HAP-1 (cell line): Measurements from ENCODE around the gene L3MBTL4.

Source experiments
- DNase-seq, 2 experiments: peaks; one replicate each; pipeline ENCODE4 v3.0.0-alpha.2; 2016 to 2020; ENCODE audit warnings: low spot score in 2 of 2
- H3K27me3 ChIP-seq: fragments of 250-450 bp; sonication (Bioruptor Pico); 2 replicates; pipeline ENCODE4 v1.5.1; 2020; ENCODE audit warnings: low read depth, mild to moderate bottlenecking, moderate library complexity
- H3K36me3 ChIP-seq: fragments of 250-450 bp; sonication (Bioruptor Pico); replicated peaks from 2 replicates; pipeline ENCODE4 v1.5.1; 2020; ENCODE audit warnings: mild to moderate bottlenecking
- H3K4me1 ChIP-seq: fragments of 250-450 bp; sonication (Bioruptor Pico); 2 replicates; pipeline ENCODE4 v1.5.1; 2020; ENCODE audit warnings: mild to moderate bottlenecking
- H3K4me3 ChIP-seq: fragments of 250-450 bp; sonication (Bioruptor Pico); 2 replicates; pipeline ENCODE4 v1.5.1; 2020; ENCODE audit warnings: mild to moderate bottlenecking, moderate library complexity
- H3K9me3 ChIP-seq: fragments of 250-450 bp; sonication (Bioruptor Pico); 2 replicates; pipeline ENCODE4 v1.5.1; 2020; ENCODE audit warnings: mild to moderate bottlenecking, moderate library complexity
- in situ Hi-C: fragments of 300-500 bp; cut with MboI; formaldehyde crosslinking; loops from 3 replicates; pipeline ENCODE4 v1.14.3; 2020; ENCODE audit warnings: low sequenced_read_pairs, inconsistent platforms, mixed read lengths

L3MBTL4 gene

GRCh38 chr18:5967007-5967406, 447.7 kb downstream of the L3MBTL4 start:
- Histone ChIP-seq H3K9me3 (no peaks in the 10 kb centered on the region), H3K4me3 (no peak overlapping the region), H3K4me1 (no peaks in the 10 kb centered on the region), H3K27me3 (no peaks in the 10 kb centered on the region), H3K36me3 (no peaks in the 10 kb centered on the region)
- no peak for DNase-seq
- in situ Hi-C loops, result no loop called here

DNA sequence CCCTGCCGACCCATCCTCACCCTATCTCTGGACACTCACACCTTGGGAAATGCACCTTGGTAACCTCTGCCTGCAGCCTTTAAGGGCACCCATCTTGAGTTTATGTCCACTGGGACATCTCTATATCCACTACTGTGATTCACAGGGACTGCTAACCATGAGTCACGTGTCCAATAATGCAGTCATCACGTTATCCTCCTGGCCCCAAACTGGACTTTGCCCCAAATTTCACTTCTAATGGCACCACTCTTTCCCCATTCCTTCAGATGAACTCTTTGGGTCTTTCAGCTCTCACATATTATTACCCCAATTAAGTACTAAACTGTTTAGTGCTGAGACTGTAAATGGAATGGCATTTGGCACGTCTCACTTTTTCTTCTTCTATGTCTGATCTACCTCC, 448.2 kb downstream of the L3MBTL4 start:
- Histone ChIP-seq H3K4me1 (no peaks in the 10 kb centered on the region), H3K9me3 (no peaks in the 10 kb centered on the region), H3K36me3 (no peaks in the 10 kb centered on the region), H3K27me3 (no peaks in the 10 kb centered on the region), H3K4me3 (no peak overlapping the region)
- in situ Hi-C loops, result no loop called here
- no peak for DNase-seq

GRCh38 chr18:5964996-5965395, 449.7 kb downstream of the L3MBTL4 start:
- Histone ChIP-seq H3K4me1 (no peaks in the 10 kb centered on the region), H3K9me3 (no peaks in the 10 kb centered on the region), H3K27me3 (no peaks in the 10 kb centered on the region), H3K36me3 (no peaks in the 10 kb centered on the region), H3K4me3 (no peak overlapping the region)
- no peak for DNase-seq
- in situ Hi-C loops, result no loop called here

GRCh38 chr18:5964596-5964995, 450.1 kb downstream of the L3MBTL4 start:
- no peak overlapping the region for H3K4me3 ChIP-seq
- H3K27me3 ChIP-seq, result no peaks in the 10 kb centered on the region
- no peaks in the 10 kb centered on the region for H3K9me3 ChIP-seq
- DNase-seq, result no peak
- in situ Hi-C loops, result no loop called here
- no peaks in the 10 kb centered on the region for H3K36me3 ChIP-seq
- H3K4me1 ChIP-seq, result no peaks in the 10 kb centered on the region

- H3K9me3 ChIP-seq, result no peaks in the 10 kb centered on the region
- H3K4me1 ChIP-seq, result no peaks in the 10 kb centered on the region
- in situ Hi-C loops, result no loop called here
- no peak overlapping the region for H3K4me3 ChIP-seq
- DNase-seq, result no peak
- no peaks in the 10 kb centered on the region for H3K27me3 ChIP-seq
- no peaks in the 10 kb centered on the region for H3K36me3 ChIP-seq
Observed at GRCh38 chr18:5964108-5964507, 450.6 kb downstream of the L3MBTL4 start.

DNA sequence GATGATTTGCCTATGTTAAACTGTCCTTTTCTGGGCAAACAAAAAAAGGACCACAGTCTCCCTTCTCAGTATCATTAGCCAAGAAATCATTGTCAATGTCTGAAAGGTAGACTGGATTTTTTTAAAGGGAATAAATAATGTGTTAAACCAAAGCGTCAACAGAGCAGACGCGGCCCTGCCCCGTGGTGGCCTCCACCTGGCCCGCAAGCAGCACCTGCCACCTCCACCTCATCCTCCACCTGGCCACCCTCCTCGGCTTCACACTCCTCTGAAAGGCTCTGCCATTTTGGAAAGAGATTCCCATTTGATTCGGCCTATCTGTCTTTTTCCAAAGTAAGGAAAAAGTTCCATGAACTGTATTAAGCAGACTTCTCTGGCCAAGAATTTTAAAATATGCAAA, 451.4 kb downstream of the L3MBTL4 start:
- Histone ChIP-seq H3K9me3 (no peaks in the 10 kb centered on the region), H3K4me3 (no peak overlapping the region), H3K4me1 (no peaks in the 10 kb centered on the region), H3K27me3 (no peaks in the 10 kb centered on the region), H3K36me3 (no peaks in the 10 kb centered on the region)
- no peak for DNase-seq
- in situ Hi-C loops, result no loop called here

DNA sequence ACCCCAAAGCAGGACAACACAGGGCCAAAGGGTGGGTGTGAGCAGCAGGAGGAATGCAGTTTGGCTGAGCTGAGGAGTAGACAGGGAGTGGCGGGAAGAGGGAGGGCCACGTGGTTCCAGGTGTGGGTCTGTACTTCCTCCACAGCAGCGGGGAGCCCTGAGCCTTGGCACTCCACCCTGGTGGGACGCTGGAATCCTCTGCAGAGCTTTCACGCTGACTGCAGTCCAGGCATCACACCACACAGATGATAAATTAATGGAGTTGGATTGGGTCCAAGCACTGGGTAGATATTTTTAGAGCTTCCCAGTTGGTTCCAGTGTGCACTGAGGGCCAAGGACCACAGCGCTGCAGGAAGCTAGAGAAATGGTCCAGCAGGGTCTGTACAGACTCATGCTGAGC, 452.3 kb downstream of the L3MBTL4 start:
- in situ Hi-C loops, result no loop called here
- Histone ChIP-seq H3K4me3 (no peak overlapping the region), H3K36me3 (no peaks in the 10 kb centered on the region), H3K4me1 (no peaks in the 10 kb centered on the region), H3K9me3 (no peaks in the 10 kb centered on the region), H3K27me3 (no peaks in the 10 kb centered on the region)
- no peak for DNase-seq

- DNase-seq, result no peak
- H3K4me1 ChIP-seq, result no peaks in the 10 kb centered on the region
- no peak overlapping the region for H3K4me3 ChIP-seq
- no peaks in the 10 kb centered on the region for H3K27me3 ChIP-seq
- in situ Hi-C loops, result no loop called here
- H3K36me3 ChIP-seq, result no peaks in the 10 kb centered on the region
- H3K9me3 ChIP-seq, result no peaks in the 10 kb centered on the region
Observed at GRCh38 chr18:5961828-5962150, 452.9 kb downstream of the L3MBTL4 start.

GRCh38 chr18:5961097-5961827, 453.4 kb downstream of the L3MBTL4 start:
- in situ Hi-C loops, result no loop called here
- DNase-seq, result no peak

DNA sequence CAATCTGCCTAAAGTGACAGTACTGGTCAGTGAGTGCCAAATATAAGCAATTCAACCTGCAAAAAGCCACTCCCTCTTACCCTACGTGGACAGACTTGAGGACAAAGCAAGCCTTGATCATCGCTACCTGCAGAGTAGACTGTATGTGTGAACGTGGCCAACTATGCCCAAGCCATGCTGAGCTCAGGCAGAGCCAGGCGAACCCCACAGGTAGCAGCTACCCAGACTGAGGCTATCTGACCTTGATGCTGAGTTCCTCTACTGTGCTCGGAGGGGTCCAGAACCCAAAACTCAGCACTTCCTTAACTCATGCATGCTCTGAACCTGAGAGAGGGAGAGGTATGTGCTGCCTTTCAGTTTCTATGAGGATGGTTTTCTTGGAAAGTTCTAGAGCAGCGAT, 455.9 kb downstream of the L3MBTL4 start:
- no peaks in the 10 kb centered on the region for H3K36me3 ChIP-seq
- H3K27me3 ChIP-seq, result no peaks in the 10 kb centered on the region
- H3K4me3 ChIP-seq, result no peak overlapping the region
- no peaks in the 10 kb centered on the region for H3K4me1 ChIP-seq
- no peaks in the 10 kb centered on the region for H3K9me3 ChIP-seq
- in situ Hi-C loops, result no loop called here
- no peak for DNase-seq

More at GRCh38 chr18:5961097-5961827, 453.4 kb downstream of the L3MBTL4 start:
- H3K4me3 ChIP-seq, result no peak overlapping the region
- no peaks in the 10 kb centered on the region for H3K27me3 ChIP-seq
- no peaks in the 10 kb centered on the region for H3K4me1 ChIP-seq
- no peaks in the 10 kb centered on the region for H3K9me3 ChIP-seq
- H3K36me3 ChIP-seq, result no peaks in the 10 kb centered on the region

GRCh38 chr18:5955861-5956260, 458.9 kb downstream of the L3MBTL4 start:
- no peaks in the 10 kb centered on the region for H3K9me3 ChIP-seq
- no peaks in the 10 kb centered on the region for H3K4me1 ChIP-seq
- in situ Hi-C loops, result no loop called here
- H3K27me3 ChIP-seq, result no peaks in the 10 kb centered on the region
- H3K36me3 ChIP-seq, result no peaks in the 10 kb centered on the region
- no peak for DNase-seq
- H3K4me3 ChIP-seq, result no peak overlapping the region

DNA sequence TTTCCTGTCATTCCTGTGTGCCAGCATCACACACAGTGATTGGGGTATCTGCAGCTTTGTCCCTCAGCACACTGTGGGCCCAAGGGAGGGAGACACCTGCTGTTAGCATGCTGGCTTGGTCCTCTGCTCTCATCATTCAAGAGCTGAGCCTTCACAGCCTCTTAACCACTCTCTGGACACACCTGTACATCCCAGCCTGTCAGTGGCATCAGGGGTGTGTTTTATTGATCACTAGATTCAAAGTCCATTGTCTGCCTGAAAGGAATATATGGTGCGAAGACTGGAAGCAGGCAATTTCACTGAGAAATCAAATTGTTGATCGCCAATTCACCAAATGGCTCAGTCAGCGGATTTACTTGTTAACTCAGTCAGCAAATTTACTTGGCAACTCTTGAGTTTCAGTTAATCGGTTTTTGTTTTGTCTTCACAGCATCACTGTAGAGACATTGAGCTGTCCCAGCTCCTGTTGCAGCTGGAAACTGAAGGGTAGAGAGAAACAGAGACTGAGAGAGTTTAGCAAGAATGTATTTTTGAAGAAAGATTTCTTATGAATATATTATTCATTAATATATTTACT, 463.1 kb downstream of the L3MBTL4 start:
- no peak overlapping the region for H3K4me3 ChIP-seq
- no peaks in the 10 kb centered on the region for H3K4me1 ChIP-seq
- H3K9me3 ChIP-seq, result no peaks in the 10 kb centered on the region
- H3K27me3 ChIP-seq, result no peaks in the 10 kb centered on the region
- H3K36me3 ChIP-seq, result no peaks in the 10 kb centered on the region
- in situ Hi-C loops, result no loop called here
- DNase-seq, result no peak

DNA sequence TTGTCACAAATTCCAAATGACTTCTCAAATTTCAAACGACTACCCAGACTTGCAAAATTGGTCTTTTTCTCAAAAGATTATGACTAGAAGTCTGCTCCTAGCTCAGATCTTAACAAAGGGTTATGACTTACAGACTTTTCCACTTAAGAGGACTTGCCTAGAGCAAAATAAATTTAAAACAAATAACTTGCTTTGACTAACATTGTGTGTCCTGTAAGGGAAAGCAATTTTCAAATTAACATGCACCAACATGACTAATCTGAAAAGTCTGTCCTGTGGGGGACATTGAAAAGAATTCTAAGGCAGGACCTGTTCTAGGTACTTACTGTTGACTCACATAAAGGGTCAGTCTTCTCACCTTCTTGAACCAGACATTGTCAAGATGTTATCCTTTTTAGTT, 465.9 kb downstream of the L3MBTL4 start:
- H3K4me3 ChIP-seq, result no peak overlapping the region
- in situ Hi-C loops, result no loop called here
- no peak for DNase-seq
- H3K27me3 ChIP-seq, result no peaks in the 10 kb centered on the region
- no peaks in the 10 kb centered on the region for H3K4me1 ChIP-seq
- H3K36me3 ChIP-seq, result no peaks in the 10 kb centered on the region
- H3K9me3 ChIP-seq, result no peaks in the 10 kb centered on the region

- in situ Hi-C loops, result no loop called here
- H3K36me3 ChIP-seq, result no peaks in the 10 kb centered on the region
- DNase-seq, result no peak
- no peaks in the 10 kb centered on the region for H3K27me3 ChIP-seq
- H3K4me3 ChIP-seq, result no peak overlapping the region
- H3K4me1 ChIP-seq, result no peaks in the 10 kb centered on the region
- H3K9me3 ChIP-seq, result no peaks in the 10 kb centered on the region
Observed at GRCh38 chr18:5948237-5948636, 466.5 kb downstream of the L3MBTL4 start.

DNA sequence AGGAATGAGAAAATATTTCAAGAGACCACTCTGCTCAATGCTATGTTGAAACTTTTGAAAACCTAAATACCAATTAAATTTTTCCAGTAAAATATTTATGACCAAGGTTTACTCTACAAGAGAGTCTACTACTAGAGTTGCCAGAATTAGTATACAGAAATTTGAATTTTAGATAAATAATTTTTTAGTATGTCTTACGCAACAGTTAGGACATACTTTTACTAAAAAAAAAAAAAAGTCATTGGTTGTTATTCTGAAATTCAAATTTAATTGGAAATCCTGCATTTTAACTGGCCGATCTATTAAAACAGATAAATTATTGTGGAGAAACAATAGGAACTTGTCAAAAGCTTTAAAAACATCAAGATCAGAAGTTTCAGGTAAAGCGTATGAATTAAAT, 470.3 kb downstream of the L3MBTL4 start:
- DNase-seq, result no peak
- H3K36me3 ChIP-seq, result no peaks in the 10 kb centered on the region
- no peak overlapping the region for H3K4me3 ChIP-seq
- H3K27me3 ChIP-seq, result no peaks in the 10 kb centered on the region
- no peaks in the 10 kb centered on the region for H3K9me3 ChIP-seq
- in situ Hi-C loops, result no loop called here
- H3K4me1 ChIP-seq, result no peaks in the 10 kb centered on the region
